GM18511 (cell line): ENCODE results near the gene MYO9A.
"Not testable (repeated sequence)": the region's sequence is repeated elsewhere in the genome, so short reads cannot be mapped to it uniquely, and the experiment has no call there.

Source experiments
- ATAC-seq: cut with Tn5 transposase; IDR thresholded peaks from one replicate; pipeline ENCODE4 v1.9.1; 2021; ENCODE audit warnings: mild to moderate bottlenecking, moderate library complexity; ENCODE audit not compliant: unreplicated experiment

Gene MYO9A

GRCh38 chr15:72044956-72045355, 73.0 kb downstream of the MYO9A start:
- no peak for ATAC-seq

DNA sequence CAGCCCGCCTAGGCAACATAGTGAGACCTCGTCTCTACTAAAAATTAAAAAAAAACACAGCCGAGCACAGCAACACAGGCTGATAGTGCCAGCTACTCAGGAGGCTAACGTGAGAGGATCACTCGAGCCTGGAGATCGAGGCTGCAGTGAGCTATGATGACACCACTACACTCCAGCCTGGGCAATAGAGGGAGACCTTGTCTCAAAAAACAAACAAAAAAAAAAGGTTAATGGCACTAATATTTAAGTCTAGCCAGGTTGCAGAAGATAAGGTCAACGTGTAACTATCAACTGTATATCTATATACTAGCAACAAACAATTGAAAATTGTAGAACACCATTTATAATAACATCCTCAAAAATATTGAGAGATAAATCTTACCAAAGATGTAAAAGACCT, 75.1 kb downstream of the MYO9A start:
- no peak for ATAC-seq

GRCh38 chr15:72042054-72042453, 75.9 kb downstream of the MYO9A start:
- no peak for ATAC-seq

GRCh38 chr15:72037321-72037720, 80.6 kb downstream of the MYO9A start:
- ATAC-seq = no peak

DNA sequence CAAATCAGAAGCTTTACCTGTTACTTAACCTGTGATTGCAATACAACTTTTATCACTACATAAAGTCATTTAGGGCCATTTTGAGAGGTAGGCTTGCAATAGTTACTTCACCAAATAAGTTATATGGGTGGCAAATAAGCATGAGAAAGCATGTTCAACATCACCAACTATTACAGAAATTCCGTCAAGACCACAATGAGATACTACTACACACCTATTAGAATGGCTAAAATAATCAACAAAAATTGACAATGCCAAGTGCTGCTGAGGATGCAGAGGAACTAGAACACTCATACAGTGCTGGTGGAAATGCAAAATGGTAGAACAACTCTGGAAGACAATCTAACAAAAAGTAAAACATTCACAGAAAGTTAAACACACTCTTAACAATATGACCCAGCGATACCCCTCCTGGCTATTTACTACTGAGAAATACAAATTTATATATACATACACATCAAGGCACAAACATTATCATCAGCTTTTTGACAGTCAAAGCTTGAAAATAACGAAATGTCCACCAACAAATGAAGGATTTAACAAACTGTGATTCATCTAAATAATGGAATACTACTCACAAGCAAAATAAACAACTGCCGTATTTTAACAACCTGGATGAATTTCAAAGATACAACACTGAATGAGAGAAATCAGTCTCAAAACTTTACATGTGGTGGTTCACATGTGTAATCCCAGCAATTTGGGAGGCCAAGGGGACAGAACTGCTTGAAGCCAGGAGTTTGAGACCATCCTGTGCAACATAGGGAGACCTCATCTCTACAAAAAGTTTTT, 82.9 kb downstream of the MYO9A start:
- ATAC-seq = no peak

DNA sequence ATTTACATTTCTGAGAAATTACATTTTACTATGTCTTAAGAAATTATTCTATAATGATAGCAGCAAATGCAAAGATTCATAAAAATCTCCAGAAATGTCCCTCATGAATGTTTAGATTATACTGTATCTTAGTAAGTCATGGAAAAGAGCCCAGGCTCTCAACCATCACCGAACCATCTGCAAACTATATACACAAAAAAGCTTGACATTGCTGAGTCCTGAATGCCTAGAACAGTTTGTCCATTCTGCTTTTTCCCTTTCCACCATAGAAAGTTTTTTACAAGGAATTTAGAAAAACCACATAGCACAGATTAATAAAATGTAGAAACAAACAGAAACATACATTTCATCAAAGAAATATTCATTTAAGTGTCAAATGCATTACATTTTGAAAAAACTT, 83.6 kb downstream of the MYO9A start:
- no peak for ATAC-seq

DNA sequence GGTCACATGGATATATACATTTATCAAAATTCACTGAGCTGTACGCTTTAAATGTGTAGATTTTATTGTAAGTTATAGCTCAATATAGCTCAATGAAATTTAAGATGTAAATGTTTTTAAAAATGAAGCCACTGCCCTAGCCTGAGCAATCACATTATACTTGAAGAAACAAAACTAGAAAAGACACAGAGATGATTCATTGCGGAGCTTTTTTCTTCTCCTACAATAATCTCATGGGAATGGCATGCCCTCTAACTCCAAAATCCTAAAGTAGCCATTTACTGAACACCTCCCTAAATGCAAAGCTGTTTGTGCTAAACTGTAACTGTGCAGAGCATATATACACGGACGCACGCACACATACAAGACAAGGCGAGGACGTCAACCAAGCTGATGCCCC, 84.2 kb downstream of the MYO9A start:
- ATAC-seq = no peak

- no peak for ATAC-seq
Measured at GRCh38 chr15:72033285-72033684, 84.7 kb downstream of the MYO9A start.

DNA sequence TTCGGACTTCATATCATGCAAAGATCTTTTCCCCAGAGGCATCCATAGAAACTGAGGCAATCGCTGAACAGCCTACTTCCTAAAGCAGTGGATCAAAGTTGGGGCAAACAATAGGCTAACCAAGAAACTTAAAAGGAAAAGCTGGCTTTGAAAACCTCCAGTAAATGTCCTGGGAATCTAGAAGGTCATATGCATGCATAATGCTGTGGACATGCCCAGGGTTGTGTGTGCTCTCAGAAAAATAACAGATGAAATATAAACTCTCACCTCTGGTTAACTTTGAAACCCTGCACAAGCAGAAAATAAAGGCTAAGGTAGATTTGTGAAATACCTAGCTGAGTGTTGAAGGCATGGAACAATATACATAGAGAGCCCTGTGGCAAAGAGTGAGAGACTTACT, 96.3 kb downstream of the MYO9A start:
- ATAC-seq = no peak

DNA sequence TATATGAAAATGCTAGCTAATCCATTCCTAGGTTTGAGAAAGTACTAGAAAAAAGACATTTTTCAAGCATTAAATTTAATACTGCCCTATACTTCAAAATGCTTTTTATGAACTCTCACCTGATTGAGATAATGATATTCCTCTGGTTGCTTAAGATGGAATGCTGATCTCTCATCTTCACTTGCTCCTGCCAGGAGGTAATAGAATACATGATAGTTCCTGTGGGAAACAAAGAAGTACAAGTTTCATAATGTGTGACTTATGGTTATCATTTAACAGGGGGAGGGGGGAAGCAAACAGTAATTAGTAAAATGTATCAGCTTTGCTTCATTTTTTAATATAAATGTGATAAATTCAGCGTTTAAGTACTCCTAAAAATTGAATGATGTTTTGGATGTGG, 97.2 kb downstream of the MYO9A start:
- ATAC-seq = no peak

DNA sequence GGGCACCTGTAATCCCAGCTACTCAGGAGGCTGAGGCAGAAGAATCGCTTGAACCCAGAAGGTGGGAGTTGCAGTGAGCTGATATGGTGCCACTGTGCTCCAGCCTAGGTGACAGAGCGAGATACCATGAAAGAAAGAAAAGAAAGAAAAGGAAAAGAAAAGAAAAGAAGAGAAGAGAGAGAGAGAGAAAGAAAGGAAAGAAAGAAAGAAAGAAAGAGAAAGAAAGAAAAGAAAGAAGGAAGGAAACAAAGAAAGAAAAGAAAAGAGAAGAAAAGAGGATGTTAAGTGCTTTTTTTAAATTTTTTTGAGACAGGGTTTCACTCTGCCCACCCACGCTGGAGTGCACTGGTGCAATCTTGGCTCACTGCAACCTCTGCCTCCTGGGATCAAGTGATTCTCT, 103.4 kb downstream of the MYO9A start:
- ATAC-seq = not testable (repeated sequence)

- ATAC-seq = no peak
Measured at GRCh38 chr15:72013703-72014102, 104.2 kb downstream of the MYO9A start.

- ATAC-seq = no peak
Measured at GRCh38 chr15:72011302-72011942, 106.5 kb downstream of the MYO9A start.

DNA sequence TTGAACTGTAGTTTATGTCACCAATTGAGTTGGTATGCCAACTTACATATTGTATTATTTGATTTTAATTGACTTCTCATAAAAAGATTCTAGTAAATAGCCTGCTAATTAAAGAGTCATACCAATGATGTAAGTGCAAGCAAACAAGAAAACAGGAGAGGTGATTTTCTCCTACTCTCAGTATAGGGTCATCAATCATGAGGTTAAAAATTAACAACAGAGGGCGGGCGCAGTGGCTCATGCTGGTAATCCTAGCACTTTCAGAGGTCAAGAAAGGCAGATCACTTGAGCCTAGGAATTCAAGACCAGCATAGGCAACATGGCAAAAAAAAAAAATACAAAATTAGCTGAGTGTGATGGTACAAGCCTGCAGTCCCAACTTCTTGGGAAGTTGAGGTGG, 108.7 kb downstream of the MYO9A start:
- ATAC-seq = no peak

DNA sequence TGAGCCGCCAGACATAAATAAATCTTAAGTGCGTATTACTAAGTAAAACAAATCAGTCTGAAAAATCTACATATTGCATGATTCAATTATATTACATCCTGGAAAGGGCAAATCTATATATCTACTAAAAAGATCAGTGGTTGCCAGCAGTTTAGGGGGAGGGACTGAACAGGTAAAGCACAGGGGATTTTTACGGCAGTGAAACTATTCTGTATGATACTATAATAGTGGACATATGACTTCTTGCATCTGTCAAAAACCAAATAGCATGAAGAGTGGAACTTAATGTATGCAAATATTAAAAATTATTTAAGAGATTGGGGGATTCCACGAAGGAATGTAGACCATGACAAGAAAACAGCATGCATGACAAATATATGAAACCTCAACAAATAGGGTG, 111.6 kb downstream of the MYO9A start:
- ATAC-seq = no peak

GRCh38 chr15:72005483-72005882, 112.5 kb downstream of the MYO9A start:
- ATAC-seq = no peak

DNA sequence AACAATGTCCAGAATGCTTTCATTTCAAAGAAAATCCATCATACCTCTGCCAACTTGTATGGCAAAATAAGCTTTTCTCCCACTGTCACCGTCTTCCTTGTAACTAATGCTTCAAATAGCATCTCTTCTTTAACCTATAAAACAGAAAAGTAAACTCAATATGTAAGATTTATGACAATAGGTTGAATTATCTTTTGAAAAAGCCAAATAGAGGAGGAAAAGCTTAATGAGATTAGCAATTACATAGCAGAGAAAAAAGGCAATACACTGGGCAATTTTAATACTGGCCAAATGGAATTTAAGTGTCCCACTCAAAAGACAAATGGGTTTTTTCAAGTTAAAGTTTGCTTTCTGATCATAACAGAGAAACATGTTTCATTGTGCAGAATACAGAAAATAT, 118.1 kb downstream of the MYO9A start:
- ATAC-seq = no peak

GRCh38 chr15:71998717-71999116, 119.2 kb downstream of the MYO9A start:
- ATAC-seq = not testable (repeated sequence)

GRCh38 chr15:71997691-71998090, 120.3 kb downstream of the MYO9A start:
- ATAC-seq = no peak

- no peak for ATAC-seq
Measured at GRCh38 chr15:71975816-71976150, 142.2 kb downstream of the MYO9A start.

GRCh38 chr15:71974211-71974610, 143.7 kb downstream of the MYO9A start:
- no peak for ATAC-seq

- no peak for ATAC-seq
Measured at GRCh38 chr15:71973366-71973765, 144.6 kb downstream of the MYO9A start.

DNA sequence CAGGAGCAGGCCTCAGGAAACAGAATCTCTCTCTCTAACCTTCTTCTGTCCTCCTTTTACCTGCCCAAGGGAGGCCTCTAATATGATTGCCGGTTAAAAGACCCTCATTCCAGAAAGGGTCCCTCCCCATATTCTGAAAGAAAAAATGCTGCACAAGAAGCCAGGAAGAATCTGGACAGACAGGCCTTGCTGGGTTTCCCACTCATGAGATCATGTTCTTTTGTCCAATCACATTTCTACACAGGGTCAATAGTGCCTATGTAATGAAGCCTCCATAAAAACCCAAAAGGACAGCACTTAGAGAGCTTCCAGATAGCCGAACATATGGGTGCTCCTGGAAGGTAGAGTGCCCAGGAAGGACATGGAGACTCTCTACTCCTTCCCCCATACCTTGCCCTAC, 146.0 kb downstream of the MYO9A start:
- no peak for ATAC-seq
